Kidney epithelial cell (primary cell): ENCODE results near the gene TRH. TPM values are rescaled to one million over a fixed set of nuclear protein-coding genes. Genes with fewer than 3 reads are reported as not detected.
"Not testable (repeated sequence)": the region's sequence is repeated elsewhere in the genome, so short reads cannot be mapped to it uniquely, and the experiment has no call there.

ENCODE experiments used
- DNase-seq: peaks from one replicate; pipeline ENCODE4 v3.0.0-alpha.2; 2010; ENCODE audit warnings: low read depth
- H3K27me3 ChIP-seq: 2 replicates; pipeline ENCODE4 v1.6.0; 2011; ENCODE audit warnings: low read length; ENCODE audit not compliant: control insufficient read depth, insufficient read depth
- H3K36me3 ChIP-seq: 2 replicates; pipeline ENCODE4 v1.5.1; 2011; ENCODE audit warnings: low read length; ENCODE audit not compliant: control insufficient read depth, insufficient read depth
- H3K4me3 ChIP-seq: 2 replicates; pipeline ENCODE4 v1.5.1; 2011; ENCODE audit warnings: low read depth, mild to moderate bottlenecking, control low read depth, low read length
- total RNA-seq: library from RNA; depleted of rRNA; stranded (reverse); fragments of >200 nt; gene quantifications from 2 replicates; pipeline ENCODE4 v1.2.3, GENCODE V29; 2015
- TF ChIP-seq, protein P1 (sequence below): IDR thresholded peaks from 2 replicates; pipeline ENCODE4 v1.5.1; 2011; ENCODE audit warnings: mild to moderate bottlenecking, moderate library complexity, low read length, control low read depth, inconsistent platforms; ENCODE audit not compliant: insufficient read depth, poor library complexity, severe bottlenecking

Gene TRH
- total RNA-seq, 1 donor from 2014 or later, result not detected

DNA sequence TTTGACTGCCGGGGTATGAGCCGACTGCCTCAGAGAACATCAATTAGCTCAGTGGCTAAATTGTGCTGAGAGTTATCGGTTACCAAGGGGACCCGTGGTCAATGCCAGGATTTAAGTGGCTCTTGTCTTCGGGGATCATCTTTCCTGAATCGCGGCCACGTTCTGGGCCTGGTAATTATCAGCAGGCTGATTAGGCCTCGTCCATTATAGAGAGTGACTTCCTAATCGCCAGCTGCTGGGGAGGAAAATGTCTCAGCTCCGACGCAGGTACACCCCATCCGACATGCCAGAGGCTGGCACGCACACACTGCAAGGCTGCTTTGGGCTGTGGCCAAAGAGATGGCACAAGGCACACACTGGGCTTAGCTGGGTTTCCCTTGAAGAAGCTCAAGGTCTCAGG, 10.6 kb downstream of the TRH start:
- TF ChIP-seq, protein P1, sequence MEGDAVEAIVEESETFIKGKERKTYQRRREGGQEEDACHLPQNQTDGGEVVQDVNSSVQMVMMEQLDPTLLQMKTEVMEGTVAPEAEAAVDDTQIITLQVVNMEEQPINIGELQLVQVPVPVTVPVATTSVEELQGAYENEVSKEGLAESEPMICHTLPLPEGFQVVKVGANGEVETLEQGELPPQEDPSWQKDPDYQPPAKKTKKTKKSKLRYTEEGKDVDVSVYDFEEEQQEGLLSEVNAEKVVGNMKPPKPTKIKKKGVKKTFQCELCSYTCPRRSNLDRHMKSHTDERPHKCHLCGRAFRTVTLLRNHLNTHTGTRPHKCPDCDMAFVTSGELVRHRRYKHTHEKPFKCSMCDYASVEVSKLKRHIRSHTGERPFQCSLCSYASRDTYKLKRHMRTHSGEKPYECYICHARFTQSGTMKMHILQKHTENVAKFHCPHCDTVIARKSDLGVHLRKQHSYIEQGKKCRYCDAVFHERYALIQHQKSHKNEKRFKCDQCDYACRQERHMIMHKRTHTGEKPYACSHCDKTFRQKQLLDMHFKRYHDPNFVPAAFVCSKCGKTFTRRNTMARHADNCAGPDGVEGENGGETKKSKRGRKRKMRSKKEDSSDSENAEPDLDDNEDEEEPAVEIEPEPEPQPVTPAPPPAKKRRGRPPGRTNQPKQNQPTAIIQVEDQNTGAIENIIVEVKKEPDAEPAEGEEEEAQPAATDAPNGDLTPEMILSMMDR, result no peak

DNA sequence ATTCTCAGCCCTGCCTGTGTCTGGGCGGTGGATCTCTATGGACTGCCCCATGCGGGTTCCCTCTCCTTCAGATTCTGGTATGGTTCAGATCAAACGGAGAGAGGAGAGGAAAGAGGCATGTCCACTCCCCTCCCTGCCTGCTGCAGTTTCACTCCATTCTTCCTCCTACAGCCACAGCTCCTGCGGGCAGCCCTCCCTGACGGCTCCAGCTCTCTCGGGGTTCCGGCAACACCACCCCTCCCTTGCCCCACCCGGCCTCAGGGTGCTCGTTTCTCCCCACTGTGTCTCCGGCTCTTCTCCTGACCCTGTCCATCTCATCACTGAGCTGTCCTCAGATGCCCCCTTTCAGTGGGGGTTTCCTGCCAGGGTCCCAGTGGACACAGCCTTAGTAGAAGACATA, 13.9 kb downstream of the TRH start:
- Histone ChIP-seq H3K27me3 (peaks cover 15% of the 10 kb centered on the region), H3K4me3 (no peak overlapping the region), H3K36me3 (no peaks in the 10 kb centered on the region)
- no peak for DNase-seq
- TF ChIP-seq, protein P1, result no peak

More for the DNA sequence above, 10.6 kb downstream of the TRH start:
- H3K36me3 ChIP-seq, result no peaks in the 10 kb centered on the region
- H3K27me3 ChIP-seq, result peaks cover 3% of the 10 kb centered on the region
- no peak overlapping the region for H3K4me3 ChIP-seq
- DNase-seq, result no peak

DNA sequence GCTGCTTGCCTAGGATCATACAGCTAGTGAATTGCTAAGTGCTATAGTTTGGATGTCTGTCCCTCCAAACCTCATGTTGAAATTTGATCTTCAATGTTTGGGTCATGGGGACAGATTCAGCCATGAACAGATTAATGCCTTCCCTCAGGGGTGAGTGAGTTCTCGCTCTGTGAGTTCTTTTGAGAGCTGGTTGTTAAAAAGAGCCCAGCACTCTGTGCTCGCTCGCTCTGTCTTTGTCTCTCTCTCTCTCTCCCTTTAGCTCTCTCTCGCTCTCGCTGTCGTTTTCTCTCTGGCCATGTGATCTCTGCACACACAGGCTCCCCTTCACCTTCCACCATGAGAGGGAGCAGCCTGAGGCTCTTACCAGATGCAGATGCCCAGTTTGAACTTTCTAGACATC, 14.9 kb downstream of the TRH start:
- peaks cover 18% of the 10 kb centered on the region for H3K27me3 ChIP-seq
- no peak for DNase-seq
- TF ChIP-seq, protein P1, result no peak
- H3K4me3 ChIP-seq, result no peak overlapping the region
- no peaks in the 10 kb centered on the region for H3K36me3 ChIP-seq

DNA sequence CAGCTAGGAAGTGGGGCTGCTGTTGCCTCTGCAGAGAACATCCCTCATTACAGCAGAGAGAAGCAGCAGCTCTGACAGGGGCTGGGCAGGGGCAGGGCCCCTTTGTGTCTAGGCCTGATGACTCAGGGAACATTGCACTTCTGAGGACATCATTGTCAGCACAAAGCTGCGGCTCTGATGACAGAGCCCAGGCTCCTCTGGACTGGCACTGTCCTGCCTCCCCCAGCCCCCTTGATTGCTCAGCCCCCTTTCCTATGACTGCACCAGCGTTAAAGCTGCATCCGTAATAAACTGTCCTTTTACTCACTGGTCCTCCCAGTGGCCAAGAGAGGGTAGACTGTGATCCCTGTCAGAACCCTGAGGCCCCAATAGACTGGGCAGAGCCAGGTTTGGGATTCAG, 18.3 kb downstream of the TRH start:
- TF ChIP-seq, protein P1, result peak; percentile 47
- Histone ChIP-seq H3K36me3 (no peaks in the 10 kb centered on the region), H3K27me3 (peaks cover 24% of the 10 kb centered on the region), H3K4me3 (no peak overlapping the region)
- DNase-seq, result no peak

DNA sequence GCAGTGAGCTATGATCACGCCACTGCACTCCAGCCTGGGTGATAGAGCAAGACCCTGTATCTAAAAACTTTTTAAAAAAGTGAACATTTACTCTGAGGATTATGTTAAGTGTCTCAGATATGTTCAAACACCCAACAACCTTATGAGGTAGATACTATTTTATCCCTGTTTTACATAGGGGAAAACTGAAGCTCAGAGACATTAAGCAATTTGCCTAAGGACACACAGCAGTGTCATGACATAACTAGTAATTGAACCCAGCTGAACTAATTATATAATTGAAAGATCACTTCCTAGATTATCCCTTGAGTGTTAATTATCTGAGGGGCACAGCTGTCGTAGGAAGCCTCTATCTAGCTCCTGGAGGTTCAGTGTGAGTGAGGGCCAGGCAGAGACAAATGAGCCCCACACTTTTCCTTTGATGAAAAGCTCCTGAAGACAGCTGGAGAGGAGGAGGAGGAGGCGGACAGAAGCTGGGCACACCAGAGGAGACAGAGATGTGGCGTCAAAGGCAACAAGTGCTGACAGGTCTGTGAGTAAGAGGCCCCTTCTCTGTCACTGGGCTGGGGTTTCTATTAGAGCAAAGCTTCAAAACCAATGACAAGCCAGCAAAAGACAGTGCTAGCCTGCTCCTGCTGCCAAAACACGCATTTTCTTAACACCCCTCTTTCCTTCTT, 20.5 kb downstream of the TRH start:
- Histone ChIP-seq H3K4me3 (no peak overlapping the region), H3K27me3 (peaks cover 22% of the 10 kb centered on the region), H3K36me3 (no peaks in the 10 kb centered on the region)
- DNase-seq, result no peak
- TF ChIP-seq, protein P1, result no peak

DNA sequence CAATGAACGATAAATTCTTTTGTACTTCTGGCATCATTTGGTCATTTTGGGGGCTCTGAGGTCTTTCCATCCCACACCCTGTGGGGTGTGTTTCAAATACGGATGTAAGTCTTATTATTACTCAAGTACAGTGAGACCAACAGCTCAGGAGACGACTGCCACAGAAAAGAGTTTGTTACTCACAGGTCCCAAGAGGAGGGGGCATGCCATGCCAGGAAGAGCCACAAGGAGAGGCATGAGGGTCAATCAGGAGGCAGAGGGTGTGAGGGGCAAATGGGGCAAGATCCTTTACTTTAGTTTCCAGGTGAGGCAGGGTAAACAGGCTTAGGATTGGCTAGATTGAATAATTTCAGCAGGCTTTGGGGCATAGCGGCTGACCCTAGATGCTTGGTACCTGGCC, 21.6 kb downstream of the TRH start:
- Histone ChIP-seq H3K36me3 (no peaks in the 10 kb centered on the region), H3K4me3 (no peak overlapping the region), H3K27me3 (peaks cover 22% of the 10 kb centered on the region)
- DNase-seq, result no peak
- TF ChIP-seq, protein P1, result no peak

DNA sequence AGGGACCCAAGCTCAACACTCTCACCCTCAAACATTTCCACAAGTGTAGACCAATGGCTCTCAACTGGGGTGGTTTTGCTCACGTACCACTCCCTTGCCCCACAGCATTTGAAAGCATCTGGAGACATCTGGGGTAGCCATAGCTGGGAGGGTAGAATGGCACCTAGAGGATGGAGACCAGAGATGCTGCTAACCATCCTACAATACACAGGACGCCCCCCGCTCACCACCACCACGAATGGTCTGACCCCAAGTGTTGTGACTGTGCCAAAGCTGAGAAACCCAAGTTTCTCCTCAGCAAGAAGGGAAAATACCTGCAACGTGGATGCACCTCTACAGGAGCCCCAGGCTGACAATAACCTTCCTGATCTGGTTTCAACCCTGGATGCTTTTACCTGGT, 24.7 kb downstream of the TRH start:
- H3K4me3 ChIP-seq, DNase-seq, H3K36me3 ChIP-seq: not testable (repeated sequence)
- H3K27me3 ChIP-seq, result peaks cover 16% of the 10 kb centered on the region

DNA sequence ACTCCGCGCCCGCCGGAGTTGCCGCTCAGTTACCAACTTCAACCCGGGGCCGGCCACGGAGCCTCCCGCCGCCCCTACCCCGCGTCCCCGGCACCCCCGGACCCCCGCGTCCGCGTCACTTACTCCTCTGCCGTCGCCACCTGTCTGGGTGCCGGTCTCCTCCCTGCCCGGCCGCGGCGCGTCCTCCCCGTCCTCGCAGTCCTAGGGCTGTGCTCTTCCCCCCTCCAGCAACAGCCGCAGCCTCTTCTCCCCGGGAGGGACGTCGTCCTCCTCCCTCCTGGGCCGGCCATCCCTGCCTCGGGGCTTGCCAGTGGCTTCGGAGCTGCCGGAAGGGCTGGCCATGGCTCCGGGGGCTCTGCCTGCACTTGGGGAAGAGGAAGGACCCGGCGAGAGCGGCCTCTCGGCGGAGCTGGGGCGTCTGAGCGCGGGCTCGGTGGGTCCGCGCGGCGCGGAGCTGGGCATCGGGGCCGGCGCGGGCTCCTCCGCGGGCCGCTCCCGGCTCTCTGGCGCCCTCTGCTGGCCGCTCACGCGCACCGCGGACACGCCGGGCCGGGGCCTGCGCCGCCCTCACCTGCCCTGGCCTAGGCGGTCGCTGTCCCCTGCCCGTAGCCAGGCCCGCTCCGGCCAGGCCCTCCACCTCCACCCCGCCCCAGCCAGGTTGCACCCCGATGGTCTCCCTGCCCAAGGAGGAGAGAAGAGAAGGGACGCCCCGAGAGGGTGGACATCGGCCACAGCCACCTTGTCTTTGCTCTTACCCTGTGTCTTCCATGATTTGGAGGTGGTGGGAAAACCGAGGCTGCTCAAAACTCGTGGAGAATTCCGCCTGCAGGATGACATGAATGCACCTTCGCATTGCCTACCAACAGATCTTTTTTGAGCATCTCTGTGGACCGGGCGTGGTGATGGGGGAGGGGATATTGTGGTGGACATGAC, 28.4 kb downstream of the TRH start:
- not testable (repeated sequence) for DNase-seq, H3K36me3 ChIP-seq
- H3K4me3 ChIP-seq, result peak overlapping the region; percentile 29
- H3K27me3 ChIP-seq, result peaks cover 12% of the 10 kb centered on the region
